Keratinocyte (primary cell): Measurements from ENCODE around the gene OR2M2. TPM values are rescaled to one million over a fixed set of nuclear protein-coding genes. Genes with fewer than 3 reads are reported as not detected.

Source experiments
- DNase-seq: peaks from one replicate; pipeline ENCODE4 v3.0.0-alpha.2; 2011; ENCODE audit warnings: low read depth, missing footprints, low spot score
- FAIRE-seq: peaks from 2 replicates; lab custom pipeline; 2011; peaks lifted over from hg19 to GRCh38; lab: Jason Lieb, UNC
- H2AFZ ChIP-seq: 2 replicates; pipeline ENCODE4 v1.6.0; 2012; ENCODE audit warnings: low read length, control low read depth, inconsistent platforms; ENCODE audit not compliant: control insufficient read depth
- H3K27ac ChIP-seq: 2 replicates; pipeline ENCODE4 v1.5.1; 2011; ENCODE audit warnings: low read length; ENCODE audit not compliant: control insufficient read depth, insufficient read depth
- H3K27me3 ChIP-seq: 3 replicates; pipeline ENCODE4 v1.6.0; 2011; ENCODE audit warnings: low read length; ENCODE audit not compliant: control insufficient read depth, insufficient read depth; ENCODE audit errors: extremely low read depth
- H3K36me3 ChIP-seq, 2 experiments: 2 replicates in 1 of 2; 3 replicates in 1 of 2; pipeline ENCODE4 v1.5.1; 2011; ENCODE audit warnings: low read length in 2 of 2, mild to moderate bottlenecking in 1 of 2; ENCODE audit not compliant: control insufficient read depth in 2 of 2, insufficient read depth in 2 of 2; ENCODE audit errors: extremely low read depth in 1 of 2
- H3K4me1 ChIP-seq: 3 replicates; pipeline ENCODE4 v1.5.1; 2011; ENCODE audit warnings: low read length; ENCODE audit not compliant: control insufficient read depth, insufficient read depth; ENCODE audit errors: extremely low read depth
- H3K4me2 ChIP-seq: 3 replicates; pipeline ENCODE4 v1.6.0; 2011; ENCODE audit warnings: low read depth, low read length; ENCODE audit not compliant: control insufficient read depth, insufficient read depth; ENCODE audit errors: extremely low read depth
- H3K4me3 ChIP-seq, 3 experiments: fragments of 200-600 bp in 1 of 3; sonication (generic) in 1 of 3; 2 replicates in 2 of 3; 3 replicates in 1 of 3; pipeline ENCODE4 v1.5.1; 2011 to 2016; ENCODE audit warnings: low read length in 3 of 3, mild to moderate bottlenecking in 3 of 3, control low read depth in 2 of 3, inconsistent platforms in 1 of 3, low read depth in 1 of 3, mixed read lengths in 1 of 3, mixed run types in 1 of 3, moderate library complexity in 1 of 3; ENCODE audit not compliant: control insufficient read depth in 2 of 3, insufficient read depth in 2 of 3; ENCODE audit errors: extremely low read depth in 1 of 3
- H3K79me2 ChIP-seq: 2 replicates; pipeline ENCODE4 v1.6.0; 2012; ENCODE audit warnings: low read length; ENCODE audit not compliant: control insufficient read depth, insufficient read depth
- H3K9ac ChIP-seq: 3 replicates; pipeline ENCODE4 v1.6.0; 2011; ENCODE audit warnings: low read length; ENCODE audit not compliant: control insufficient read depth, insufficient read depth; ENCODE audit errors: extremely low read depth
- H3K9me1 ChIP-seq: 3 replicates; pipeline ENCODE4 v1.6.0; 2011; ENCODE audit warnings: low read length; ENCODE audit not compliant: control insufficient read depth, insufficient read depth; ENCODE audit errors: extremely low read depth
- H3K9me3 ChIP-seq: 2 replicates; pipeline ENCODE4 v1.5.1; 2012; ENCODE audit warnings: low read depth, low read length; ENCODE audit not compliant: control insufficient read depth
- H4K20me1 ChIP-seq: 3 replicates; pipeline ENCODE4 v1.6.0; 2011; ENCODE audit warnings: low read length; ENCODE audit not compliant: control insufficient read depth, insufficient read depth; ENCODE audit errors: extremely low read depth
- CTCF ChIP-seq, 3 experiments: IDR thresholded peaks in 1 of 3; conservative IDR thresholded peaks in 1 of 3; optimal IDR thresholded peaks in 1 of 3; 2 replicates in 2 of 3; 3 replicates in 1 of 3; pipeline versions ENCODE3 to v1.5.1; 2011; ENCODE audit warnings: low read length in 3 of 3, mild to moderate bottlenecking in 3 of 3, moderate library complexity in 2 of 3, control low read depth in 1 of 3, inconsistent platforms in 1 of 3; ENCODE audit not compliant: insufficient read depth in 2 of 3; ENCODE audit errors: extremely low read depth in 1 of 3
- EZH2 ChIP-seq: IDR thresholded peaks from one replicate; pipeline ENCODE4 v1.6.1; 2012; ENCODE audit warnings: inconsistent platforms, mild to moderate bottlenecking, low read length, moderate library complexity
- dilution Hi-C: fragments of 300-500 bp; cut with MboI; formaldehyde crosslinking; loops from one replicate; pipeline ENCODE4 v1.7.0; 2020; ENCODE audit warnings: low sequenced_read_pairs; ENCODE audit not compliant: extremely low pct_ligation_motif_present
- polyA plus RNA-seq, 5 experiments: library from polyadenylated mRNA; depleted of rRNA in 3 of 5; stranded (reverse) in 3 of 5; stranded (forward) in 1 of 5; unstranded in 1 of 5; fragments of >200 nt; gene quantifications; 1 replicate in 1 of 5; 2 replicates in 3 of 5; 3 replicates in 1 of 5; pipeline versions ENCODE4 v1.2.1 to v1.2.3, GENCODE V29; 2011 to 2012; ENCODE audit warnings: missing spikeins in 2 of 5, low read depth in 1 of 5, low replicate concordance in 1 of 5

OR2M2 gene
- polyA plus RNA-seq, 1 donor (not counting 4 experiments of a cell fraction or from before 2014, with no cell fraction given), result not detected

DNA sequence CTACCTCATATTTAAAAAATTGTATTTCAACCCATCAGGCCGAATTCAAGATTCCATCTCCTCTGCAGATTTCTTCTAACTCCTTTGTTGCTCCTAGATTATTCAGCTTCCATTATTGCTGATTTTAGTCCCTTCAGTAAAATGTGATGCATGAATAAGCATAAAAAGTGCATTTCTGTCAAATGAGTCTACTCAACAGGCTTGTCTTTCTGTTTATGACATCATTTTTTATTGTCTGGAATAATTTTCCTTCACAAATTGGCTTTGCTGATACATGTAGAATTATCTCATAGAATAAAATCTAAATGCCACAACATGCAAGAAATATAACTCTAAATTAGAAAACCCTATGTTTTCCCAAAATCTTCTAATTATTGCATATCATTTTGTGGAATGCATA is 31.3 kb upstream of the OR2M2 start:
- TF ChIP-seq EZH2, result no peak
- no peak for TF ChIP-seq CTCF (optimal IDR thresholded peaks at IDR 0.05 in 1 of 3, IDR thresholded peaks at IDR 0.05 in 1 of 3, conservative IDR thresholded peaks at IDR 0.05 in 1 of 3; ENCODE audit: extremely low read depth in 1 of 3, insufficient read depth in 2 of 3, low read length in 3 of 3)

GRCh38 chr1:248144513-248145198 is 30.0 kb upstream of the OR2M2 start, which contains the start of gene OR2M5:
Gene OR2M5 (plus strand): TSS chr1:248145148. CDS start chr1:248145148, 0 bp downstream.
- dilution Hi-C loops, result no loop called here
- Histone ChIP-seq H3K9me3 (no peaks in the 10 kb centered on the region), H3K9me1 (no peaks in the 10 kb centered on the region), H3K27ac (no peak within 1 kb of the TSS), H2AFZ (no peak within 1 kb of the TSS), H3K79me2 (no peaks in the 10 kb centered on the region), H3K4me2 (no peak within 1 kb of the TSS), H4K20me1 (no peaks in the 10 kb centered on the region), H3K36me3 (no peaks in the 10 kb centered on the region), H3K4me1 (no peaks in the 10 kb centered on the region), H3K9ac (no peak within 1 kb of the TSS), H3K4me3 (no peak within 1 kb of the TSS), H3K27me3 (no peaks in the 10 kb centered on the region)
- TF ChIP-seq EZH2 (no peak), CTCF (optimal IDR thresholded peaks at IDR 0.05 in 1 of 3, IDR thresholded peaks at IDR 0.05 in 1 of 3, conservative IDR thresholded peaks at IDR 0.05 in 1 of 3; ENCODE audit: extremely low read depth in 1 of 3, insufficient read depth in 2 of 3, low read length in 3 of 3) (no peak)
- FAIRE-seq (no peak), DNase-seq (no peak)

More for the DNA sequence above, 31.3 kb upstream of the OR2M2 start:
- H3K36me3 ChIP-seq, result no peaks in the 10 kb centered on the region
- FAIRE-seq, result no peak
- no peaks in the 10 kb centered on the region for H3K27me3 ChIP-seq
- no peaks in the 10 kb centered on the region for H3K4me1 ChIP-seq
- H3K27ac ChIP-seq, result no peak overlapping the region
- no peaks in the 10 kb centered on the region for H4K20me1 ChIP-seq
- dilution Hi-C loops, result no loop called here
- no peaks in the 10 kb centered on the region for H3K79me2 ChIP-seq
- no peak for DNase-seq
- no peaks in the 10 kb centered on the region for H3K9me1 ChIP-seq
- H3K9me3 ChIP-seq, result no peaks in the 10 kb centered on the region
- H2AFZ ChIP-seq, result no peak overlapping the region
- H3K9ac ChIP-seq, result no peak overlapping the region
- no peak overlapping the region for H3K4me2 ChIP-seq
- H3K4me3 ChIP-seq, result no peak overlapping the region
